ENCODE measurements around the gene DDN.

- TF ChIP-seq GATA3 (IDR thresholded peaks at IDR 0.05; ENCODE audit: low read depth, low read length) (no peak), GATA2 (IDR thresholded peaks at IDR 0.05; ENCODE audit: low read depth, low read length) (no peak)
Measured at GRCh38 chr12:48967991-48968390, 31.2 kb downstream of the DDN start.

Data from SH-SY5Y (cell line).